HCT116 (cell line): ENCODE results near the gene SERGEF. TPM values are rescaled to one million over a fixed set of nuclear protein-coding genes. Genes with fewer than 3 reads are reported as not detected.

Experiments
- ATAC-seq: fragments of 200-7000 bp; cut with Tn5 transposase; 2 replicates; pipeline ENCODE4 v1.9.1; 2020; ENCODE audit warnings: mild to moderate bottlenecking, moderate library complexity
- BruUV-seq: library from RNA; stranded (reverse); fragments of 400-500 nt; replicated peaks from 2 replicates; lab custom pipeline; 2021; lab: Mats Ljungman, UMichigan
- CTCF ChIA-PET: fragments of 300-600 bp; sonication (Branson Sonifier 250); formaldehyde crosslinking; loops from one replicate; lab custom pipeline; 2021; ENCODE audit warnings: antibody characterized with exemption; lab: Charles Lee
- POLR2A ChIA-PET: fragments of 300-600, 350-600 bp; sonication (Branson Sonifier 250); formaldehyde crosslinking; loops from one replicate; lab custom pipeline; 2021; ENCODE audit warnings: antibody characterized with exemption; lab: Charles Lee
- RAD21 ChIA-PET, 2 experiments: fragments of 300-600 bp; sonication (Branson Sonifier 250); formaldehyde crosslinking; loops; one replicate each; lab custom pipeline; 2023; ENCODE audit warnings: low total read pairs in 2 of 2; ENCODE audit not compliant: uncharacterized antibody in 2 of 2, unreplicated experiment in 2 of 2, low non-redundant PET in 1 of 2; lab: Charles Lee
- DNase-seq: peaks from one replicate; pipeline ENCODE4 v3.0.0-alpha.2; 2010; ENCODE audit warnings: low read depth, low spot score
- H2AFZ ChIP-seq: fragments of 200-600 bp; shearing (Covaris generic), sonication (generic); 2 replicates; pipeline ENCODE4 v1.6.1; 2017; ENCODE audit warnings: low read depth, mixed run types, mixed read lengths, antibody characterized with exemption, low read length; ENCODE audit not compliant: poor library complexity, severe bottlenecking
- H3K27ac ChIP-seq: 2 replicates; pipeline ENCODE4 v1.5.1; 2012; ENCODE audit warnings: low read depth, low read length
- H3K27me3 ChIP-seq: fragments of 200-600 bp; sonication (generic); 2 replicates; pipeline ENCODE4 v1.6.1; 2016; ENCODE audit warnings: mixed run types, low read length, mixed read lengths; ENCODE audit not compliant: insufficient read depth
- H3K36me3 ChIP-seq, 2 experiments: fragments of 200-500 bp in 1 of 2; fragments of 200-600 bp in 1 of 2; sonication (Bioruptor generic) in 1 of 2; sonication (generic) in 1 of 2; 2 replicates each; pipeline versions ENCODE4 v1.5.1 to v1.6.1; 2014 to 2016; ENCODE audit warnings: low read length in 2 of 2, inconsistent platforms in 1 of 2, mixed read lengths in 1 of 2, mixed run types in 1 of 2; ENCODE audit not compliant: insufficient read depth in 2 of 2, control insufficient read depth in 1 of 2
- H3K4me1 ChIP-seq, 2 experiments: fragments of 200-600 bp in 1 of 2; sonication (generic) in 1 of 2; 2 replicates each; pipeline versions ENCODE4 v1.5.1 to v1.6.1; 2012 to 2017; ENCODE audit warnings: low read length in 2 of 2, inconsistent platforms in 1 of 2, mild to moderate bottlenecking in 1 of 2, mixed read lengths in 1 of 2, mixed run types in 1 of 2, moderate library complexity in 1 of 2; ENCODE audit not compliant: insufficient read depth in 2 of 2, control insufficient read depth in 1 of 2
- H3K4me2 ChIP-seq: fragments of 200-600 bp; sonication (generic); 2 replicates; pipeline ENCODE4 v1.6.1; 2017; ENCODE audit warnings: mixed run types, low read length, mixed read lengths
- H3K4me3 ChIP-seq, 2 experiments: fragments of 200-600 bp in 1 of 2; sonication (generic) in 1 of 2; replicated peaks in 1 of 2; 2 replicates each; pipeline ENCODE4 v1.5.1; 2011 to 2016; ENCODE audit warnings: low read length in 2 of 2, control low read depth in 1 of 2, low read depth in 1 of 2, mild to moderate bottlenecking in 1 of 2, mixed read lengths in 1 of 2, mixed run types in 1 of 2
- H3K79me2 ChIP-seq: fragments of 200-600 bp; sonication (generic); 2 replicates; pipeline ENCODE4 v1.6.1; 2017; ENCODE audit warnings: mild to moderate bottlenecking, mixed run types, low read length, moderate library complexity, mixed read lengths; ENCODE audit not compliant: insufficient read depth
- H3K9ac ChIP-seq: fragments of 200-600 bp; sonication (generic); 2 replicates; pipeline ENCODE4 v1.6.1; 2016; ENCODE audit warnings: low read length, mixed read lengths
- H3K9me2 ChIP-seq: fragments of 200-600 bp; sonication (generic), shearing (Covaris generic); 2 replicates; pipeline ENCODE4 v1.6.1; 2017; ENCODE audit warnings: mixed run types, mild to moderate bottlenecking, moderate library complexity; ENCODE audit not compliant: insufficient read depth
- H3K9me3 ChIP-seq, 2 experiments: fragments of 200-500 bp in 1 of 2; fragments of 200-600 bp in 1 of 2; sonication (Bioruptor generic) in 1 of 2; sonication (generic) in 1 of 2; 2 replicates each; pipeline ENCODE4 v1.6.1; 2014 to 2017; ENCODE audit warnings: low read length in 2 of 2, mixed read lengths in 2 of 2, inconsistent platforms in 1 of 2, low read depth in 1 of 2, mild to moderate bottlenecking in 1 of 2, mixed run types in 1 of 2, moderate library complexity in 1 of 2; ENCODE audit not compliant: control insufficient read depth in 1 of 2, insufficient read depth in 1 of 2
- H4K20me1 ChIP-seq: fragments of 200-600 bp; sonication (generic), shearing (Covaris generic); 2 replicates; pipeline ENCODE4 v1.6.1; 2017; ENCODE audit warnings: mixed run types, mild to moderate bottlenecking, moderate library complexity; ENCODE audit not compliant: insufficient read depth
- CBX3 ChIP-seq: IDR thresholded peaks from 2 replicates; pipeline ENCODE4 v1.6.1; 2012; ENCODE audit warnings: low read depth
- CTCF ChIP-seq, 3 experiments: fragments of 200-600 bp in 1 of 3; sonication (generic) in 1 of 3; IDR thresholded peaks in 2 of 3; conservative IDR thresholded peaks in 1 of 3; 2 replicates each; pipeline ENCODE4 v1.5.1; 2012 to 2017; ENCODE audit warnings: low read depth in 2 of 3, low read length in 2 of 3, antibody characterized with exemption in 1 of 3, borderline replicate concordance in 1 of 3, control low read depth in 1 of 3, mild to moderate bottlenecking in 1 of 3, mixed read lengths in 1 of 3, mixed run types in 1 of 3, moderate library complexity in 1 of 3; ENCODE audit not compliant: insufficient read depth in 1 of 3
- EGR1 ChIP-seq: IDR thresholded peaks from 2 replicates; pipeline ENCODE4 v1.6.1; 2012; ENCODE audit warnings: low read depth
- EZH2 ChIP-seq: fragments of 200-600 bp; sonication (generic); IDR thresholded peaks from 2 replicates; pipeline ENCODE4 v1.6.1; 2017; ENCODE audit warnings: antibody characterized with exemption, mixed run types
- JUND ChIP-seq: IDR thresholded peaks from 2 replicates; pipeline ENCODE4 v1.6.1; 2012
- POLR2AphosphoS5 ChIP-seq: IDR thresholded peaks from 2 replicates; pipeline ENCODE4 v1.6.1; 2011; ENCODE audit warnings: mild to moderate bottlenecking, low read depth, low read length, moderate library complexity
- SIN3A ChIP-seq: IDR thresholded peaks from 2 replicates; pipeline ENCODE4 v1.6.1; 2012; ENCODE audit warnings: low read depth
- TCF7L2 ChIP-seq: IDR thresholded peaks from 2 replicates; pipeline ENCODE4 v1.7.0; 2011; ENCODE audit warnings: borderline replicate concordance, inconsistent platforms; ENCODE audit not compliant: insufficient read depth, insufficient read length; ENCODE audit errors: extremely low read depth
- ZNF274 ChIP-seq: fragments of 200-500 bp; sonication (Bioruptor generic); IDR thresholded peaks from 2 replicates; pipeline ENCODE4 v1.6.1; 2014; ENCODE audit warnings: mild to moderate bottlenecking, low read depth, low read length, inconsistent platforms
- intact Hi-C: fragments of 100-400 bp; cut with micrococcal nuclease; formaldehyde crosslinking; loops from 2 replicates; pipeline ENCODE4 v1.10.0; 2022
- total RNA-seq: library from RNA; stranded (reverse); gene quantifications from one replicate; pipeline ENCODE4 v1.2.1, GENCODE V29; 2021; ENCODE audit not compliant: unreplicated experiment

SERGEF gene
- total RNA-seq, 1 experiment from 2014 or later: 32.8 TPM

- H3K27me3 ChIP-seq: no peaks in the 10 kb centered on the region
- no peak; the same call in 1 of the 2 replicates for ATAC-seq
- no TSS peak for BruUV-seq
- H2AFZ ChIP-seq: no peak overlapping the region
- DNase-seq: no peak
- no peaks in the 10 kb centered on the region for H3K9me2 ChIP-seq
- no peak overlapping the region for H3K27ac ChIP-seq
- POLR2A ChIA-PET: no interaction called here
- no peaks in the 10 kb centered on the region for H3K4me1 ChIP-seq
- no peak for TF ChIP-seq POLR2AphosphoS5
- no peak for TF ChIP-seq ZNF274
- TF ChIP-seq CTCF (IDR thresholded peaks at IDR 0.05 in 2 of 3, conservative IDR thresholded peaks at IDR 0.05 in 1 of 3; ENCODE audit: borderline replicate concordance in 1 of 3, insufficient read depth in 1 of 3, low read depth in 2 of 3, low read length in 2 of 3): peak in 2 of 3 experiments; percentile 33 to 45; a peak in 3 of 6 replicates
- no peak for TF ChIP-seq EGR1
- no peak for TF ChIP-seq CBX3
- TF ChIP-seq JUND: no peak
- no peak for TF ChIP-seq EZH2
- H3K9me3 ChIP-seq: no peaks in the 10 kb centered on the region
- no peak overlapping the region for H3K9ac ChIP-seq
- H3K4me2 ChIP-seq: no peak overlapping the region
- H3K36me3 ChIP-seq: no peaks in the 10 kb centered on the region
- intact Hi-C loops: no loop called here
- CTCF ChIA-PET: no interaction called here
- RAD21 ChIA-PET: no interaction called here
- no peaks in the 10 kb centered on the region for H4K20me1 ChIP-seq
- no peaks in the 10 kb centered on the region for H3K79me2 ChIP-seq
- no peak overlapping the region for H3K4me3 ChIP-seq
Measured at GRCh38 chr11:17932472-17932871, 80.4 kb downstream of the SERGEF start.

GRCh38 chr11:17931595-17931994, 81.3 kb downstream of the SERGEF start:
- CTCF ChIA-PET: no interaction called here
- intact Hi-C loops: no loop called here
- DNase-seq: no peak

More at GRCh38 chr11:17931595-17931994, 81.3 kb downstream of the SERGEF start:
- no peaks in the 10 kb centered on the region for H3K79me2 ChIP-seq
- H3K27ac ChIP-seq: no peak overlapping the region
- no peak for TF ChIP-seq TCF7L2
- TF ChIP-seq SIN3A: no peak
- TF ChIP-seq CBX3: no peak
- TF ChIP-seq ZNF274: no peak
- TF ChIP-seq EZH2: no peak
- no peak overlapping the region for H3K9ac ChIP-seq
- H3K9me3 ChIP-seq: no peaks in the 10 kb centered on the region
- H2AFZ ChIP-seq: no peak overlapping the region
- no peaks in the 10 kb centered on the region for H3K27me3 ChIP-seq
- no peak overlapping the region for H3K4me3 ChIP-seq
- POLR2A ChIA-PET: no interaction called here
- no TSS peak for BruUV-seq
- H3K4me2 ChIP-seq: no peak overlapping the region
- no peaks in the 10 kb centered on the region for H3K9me2 ChIP-seq
- H4K20me1 ChIP-seq: no peaks in the 10 kb centered on the region
- RAD21 ChIA-PET: no interaction called here
- no peaks in the 10 kb centered on the region for H3K4me1 ChIP-seq
- no peaks in the 10 kb centered on the region for H3K36me3 ChIP-seq
- no peak for ATAC-seq
